Measurements from ENCODE around the gene ZFAND3.

- TF ChIP-seq CTCF (IDR thresholded peaks at IDR 0.05 in 8 of 11, conservative IDR thresholded peaks at IDR 0.05 in 3 of 11) (no peak), POLR2A (IDR thresholded peaks at IDR 0.05) (no peak), POLR2AphosphoS5 (IDR thresholded peaks at IDR 0.05) (no peak)
Observed at GRCh38 chr6:37800703-37801604, 18.6 kb upstream of the ZFAND3 start.

Data from spleen (tissue), 7 donors.